Activated CD4-positive, CD25-positive, alpha-beta regulatory T cell (primary cell): ENCODE measurements around the gene SPPL2C.

Experiments used
- DNase-seq, 4 experiments: peaks; one replicate each; lab custom pipeline; 2025; lab: John Stamatoyannopoulos, UW

The SPPL2C gene

GRCh38 chr17:45833920-45834319 lies 10.8 kb upstream of the SPPL2C start:
- DNase-seq: no peak

GRCh38 chr17:45834471-45835396 lies 9.9 kb upstream of the SPPL2C start:
- DNase-seq: no peak

- no peak for DNase-seq
Observed at GRCh38 chr17:45835481-45835880, 9.2 kb upstream of the SPPL2C start.

GRCh38 chr17:45836047-45837044 lies 8.3 kb upstream of the SPPL2C start:
- DNase-seq: no peak

- no peak for DNase-seq
Observed at GRCh38 chr17:45837187-45837586, 7.5 kb upstream of the SPPL2C start.

- no peak for DNase-seq
Observed at GRCh38 chr17:45837603-45838002, 7.1 kb upstream of the SPPL2C start.

- DNase-seq: no peak
Observed at GRCh38 chr17:45838751-45839295, 5.9 kb upstream of the SPPL2C start.

- no peak for DNase-seq
Observed at GRCh38 chr17:45839442-45839841, 5.2 kb upstream of the SPPL2C start.

- DNase-seq: no peak
Observed at GRCh38 chr17:45841186-45841585, 3.5 kb upstream of the SPPL2C start.

GRCh38 chr17:45841883-45842525 lies 2.7 kb upstream of the SPPL2C start:
- no peak for DNase-seq

- DNase-seq: no peak
Observed at GRCh38 chr17:45843722-45844121, 959 bp upstream of the SPPL2C start.

GRCh38 chr17:45845376-45846185 lies 900 bp downstream of the SPPL2C start:
- DNase-seq: no peak

GRCh38 chr17:45846223-45846622 lies 1.5 kb downstream of the SPPL2C start:
- no peak for DNase-seq

- DNase-seq: no peak
Observed at GRCh38 chr17:45846646-45847045, 2.0 kb downstream of the SPPL2C start.

GRCh38 chr17:45847101-45847500 lies 2.4 kb downstream of the SPPL2C start:
- DNase-seq: no peak

- DNase-seq: no peak
Observed at GRCh38 chr17:45847747-45848146, 3.1 kb downstream of the SPPL2C start.

- no peak for DNase-seq
Observed at GRCh38 chr17:45848405-45848804, 3.7 kb downstream of the SPPL2C start.

- DNase-seq: no peak
Observed at GRCh38 chr17:45848868-45849535, 4.3 kb downstream of the SPPL2C start.

GRCh38 chr17:45849536-45849990 lies 4.9 kb downstream of the SPPL2C start:
- DNase-seq: no peak

GRCh38 chr17:45850011-45850410 lies 5.3 kb downstream of the SPPL2C start:
- DNase-seq: no peak
